Caki2 (cell line): ENCODE data around the gene GLB1L. TPM values are rescaled to one million over a fixed set of nuclear protein-coding genes. Genes with fewer than 3 reads are reported as not detected.

ENCODE experiments used
- DNase-seq: peaks from one replicate; pipeline ENCODE4 v3.0.0-alpha.2; 2015; ENCODE audit warnings: low read depth
- in situ Hi-C: cut with HindIII; loops from 2 replicates; pipeline ENCODE4 v1.10.0; 2016; ENCODE audit warnings: low sequenced_read_pairs, low pct_unique_long_range_greater_than_20kb, mixed read lengths
- total RNA-seq: library from RNA; depleted of rRNA; stranded (reverse); fragments of >200 nt; shearing (Covaris generic); gene quantifications from 2 replicates; pipeline ENCODE4 v1.2.3, GENCODE V29; 2014; ENCODE audit warnings: low replicate concordance; rRNA removed

GLB1L gene
- total RNA-seq, 1 experiment from 2014 or later = 26.1 TPM

GRCh38 chr2:219199470-219200211 is 45.6 kb downstream of the GLB1L start:
- no peak for DNase-seq
- in situ Hi-C loops = no loop called here

- in situ Hi-C loops = no loop called here
- DNase-seq = no peak
Observed at GRCh38 chr2:219198974-219199373, 46.3 kb downstream of the GLB1L start.

GRCh38 chr2:219197388-219197787 is 47.9 kb downstream of the GLB1L start:
- in situ Hi-C loops = no loop called here
- DNase-seq = no peak

GRCh38 chr2:219186754-219187456 is 58.3 kb downstream of the GLB1L start:
- in situ Hi-C loops = no loop called here
- DNase-seq = no peak

Other genes starting within 250 kb of the GLB1L start
- gene CFAP65, start 203.9 kb downstream of the GLB1L start, total RNA-seq = not detected in 2 replicates
- gene IHH, start 184.5 kb downstream of the GLB1L start, total RNA-seq = not detected in 2 replicates
- 17.4 and 21.5 TPM in 2 replicates for gene NHEJ1, start 84.6 kb downstream of the GLB1L start, total RNA-seq
- gene SLC23A3, start 75.4 kb downstream of the GLB1L start, total RNA-seq = 0.07 and 0.70 TPM in 2 replicates
- 24.6 and 28.9 TPM in 2 replicates for gene CNPPD1, start 68.5 kb downstream of the GLB1L start, total RNA-seq
- gene RETREG2, start 67.2 kb downstream of the GLB1L start, total RNA-seq = 54.2 and 72.1 TPM in 2 replicates
- gene ZFAND2B, start 38.7 kb downstream of the GLB1L start, total RNA-seq = 32.5 and 42.0 TPM in 2 replicates
- 80.0 and 81.7 TPM in 2 replicates for gene ABCB6, start 26.5 kb downstream of the GLB1L start, total RNA-seq
- 18.6 and 39.2 TPM in 2 replicates for gene ATG9A, start 15.8 kb downstream of the GLB1L start, total RNA-seq
- 20.7 and 45.6 TPM in 2 replicates for gene ANKZF1, start 15.6 kb downstream of the GLB1L start, total RNA-seq
- 45.2 and 60.8 TPM in 2 replicates for gene STK16, start within 50 bp of the GLB1L start, total RNA-seq
- gene TUBA4B, start 7.8 kb upstream of the GLB1L start, total RNA-seq = 0.10 TPM in 1 of 2 replicates, not detected in the other
- gene TUBA4A, start 8.5 kb upstream of the GLB1L start, total RNA-seq = 23.9 and 24.9 TPM in 2 replicates
- 17.0 and 50.6 TPM in 2 replicates for gene DNAJB2, start 33.9 kb upstream of the GLB1L start, total RNA-seq
- gene PTPRN, start 64.0 kb upstream of the GLB1L start, total RNA-seq = not detected in 2 replicates
- not detected in 2 replicates for gene RESP18, start 87.3 kb upstream of the GLB1L start, total RNA-seq
- 76.8 and 84.9 TPM in 2 replicates for gene DNPEP, start 142.5 kb upstream of the GLB1L start, total RNA-seq
- gene DES, start 172.9 kb upstream of the GLB1L start, total RNA-seq = 4.9 TPM in 1 of 2 replicates, not detected in the other
- 8.4 and 22.9 TPM in 2 replicates for gene SPEG, start 189.4 kb upstream of the GLB1L start, total RNA-seq